Spleen (tissue), 7 donors: ENCODE results near the gene TEX2.
A peak's percentile ranks its signal among the peaks of the same experiment; 100 is the strongest.

Experiments used
- POLR2A ChIP-seq, 3 donors: fragments of 450-650 bp; IDR thresholded peaks; one replicate each; pipeline ENCODE4 v1.5.1; 2017; ENCODE audit warnings: antibody characterized with exemption in 3 of 3, mild to moderate bottlenecking in 1 of 3
- POLR2AphosphoS5 ChIP-seq, 3 donors: sonication (generic); formaldehyde crosslinking; IDR thresholded peaks; one replicate each; pipeline ENCODE4 v1.5.1; 2017; ENCODE audit warnings: antibody characterized with exemption in 3 of 3
- TF ChIP-seq, protein P1 (sequence below), 11 experiments: fragments of 200-600 bp in 7 of 11; fragments of 450-650 bp in 4 of 11; sonication (generic) in 4 of 11; IDR thresholded peaks in 8 of 11; conservative IDR thresholded peaks in 3 of 11; 1 replicate in 7 of 11; 2 replicates in 4 of 11; pipeline versions ENCODE4 v1.4.0 to v1.8.0; 2016 to 2021; ENCODE audit warnings: antibody characterized with exemption in 11 of 11, inconsistent platforms in 4 of 11, mild to moderate bottlenecking in 1 of 11
- donor health status: DM: no; HTN: no; CAD: no; lungs with moderate emphysema.
- donor health status: DM: no; HTN: no; CAD: no.
- donor health status: DM: no; HTN: no; CAD: no.

- TF ChIP-seq POLR2AphosphoS5 (IDR thresholded peaks at IDR 0.05), result peak in 1 of 3 donors; percentile 38
- TF ChIP-seq, protein P1, sequence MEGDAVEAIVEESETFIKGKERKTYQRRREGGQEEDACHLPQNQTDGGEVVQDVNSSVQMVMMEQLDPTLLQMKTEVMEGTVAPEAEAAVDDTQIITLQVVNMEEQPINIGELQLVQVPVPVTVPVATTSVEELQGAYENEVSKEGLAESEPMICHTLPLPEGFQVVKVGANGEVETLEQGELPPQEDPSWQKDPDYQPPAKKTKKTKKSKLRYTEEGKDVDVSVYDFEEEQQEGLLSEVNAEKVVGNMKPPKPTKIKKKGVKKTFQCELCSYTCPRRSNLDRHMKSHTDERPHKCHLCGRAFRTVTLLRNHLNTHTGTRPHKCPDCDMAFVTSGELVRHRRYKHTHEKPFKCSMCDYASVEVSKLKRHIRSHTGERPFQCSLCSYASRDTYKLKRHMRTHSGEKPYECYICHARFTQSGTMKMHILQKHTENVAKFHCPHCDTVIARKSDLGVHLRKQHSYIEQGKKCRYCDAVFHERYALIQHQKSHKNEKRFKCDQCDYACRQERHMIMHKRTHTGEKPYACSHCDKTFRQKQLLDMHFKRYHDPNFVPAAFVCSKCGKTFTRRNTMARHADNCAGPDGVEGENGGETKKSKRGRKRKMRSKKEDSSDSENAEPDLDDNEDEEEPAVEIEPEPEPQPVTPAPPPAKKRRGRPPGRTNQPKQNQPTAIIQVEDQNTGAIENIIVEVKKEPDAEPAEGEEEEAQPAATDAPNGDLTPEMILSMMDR (IDR thresholded peaks at IDR 0.05 in 8 of 11, conservative IDR thresholded peaks at IDR 0.05 in 3 of 11), result peak in 1 of 11 experiments; percentile 35
- TF ChIP-seq POLR2A (IDR thresholded peaks at IDR 0.05), result no peak
Measured at GRCh38 chr17:64172510-64172909, 90.5 kb downstream of the TEX2 start.
